Vagina (tissue), 2 donors: ENCODE results near the gene DENND1A.

Source experiments
- POLR2A ChIP-seq, 2 donors: fragments of 450-650 bp; IDR thresholded peaks; one replicate each; pipeline ENCODE4 v1.6.1; 2017; ENCODE audit warnings: antibody characterized with exemption in 2 of 2, mild to moderate bottlenecking in 2 of 2, moderate library complexity in 2 of 2
- POLR2AphosphoS5 ChIP-seq, 2 donors: sonication (generic); formaldehyde crosslinking; IDR thresholded peaks; one replicate each; pipeline ENCODE4 v1.9.0; 2017; ENCODE audit warnings: antibody characterized with exemption in 2 of 2, mild to moderate bottlenecking in 2 of 2, low read depth in 1 of 2; ENCODE audit not compliant: insufficient read depth in 1 of 2

DNA sequence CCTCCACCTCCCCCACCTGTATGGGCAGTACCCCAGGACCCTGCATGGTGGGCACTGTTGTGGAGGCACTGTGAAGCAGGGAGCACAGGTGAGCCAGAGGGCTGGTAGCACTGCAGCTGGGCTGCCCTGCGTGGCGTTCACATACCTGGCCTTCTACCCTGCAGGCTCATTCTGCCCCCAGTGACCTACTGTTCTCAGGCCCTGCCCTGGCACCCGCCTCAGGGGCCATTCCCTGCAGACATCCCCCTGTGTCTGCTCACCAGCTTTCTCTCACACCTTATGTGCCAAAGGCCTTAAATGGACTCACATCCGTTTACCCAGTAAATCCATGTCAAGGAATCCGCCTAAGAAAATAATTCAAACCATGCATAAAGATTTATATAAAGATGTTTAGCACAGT is 377.4 kb downstream of the DENND1A start:
- TF ChIP-seq POLR2A (IDR thresholded peaks at IDR 0.05) = no peak
- no peak for TF ChIP-seq POLR2AphosphoS5 (IDR thresholded peaks at IDR 0.05; ENCODE audit: insufficient read depth in 1 of 2, low read depth in 1 of 2)
